Measurements from ENCODE around the gene ASB4.

ASB4 gene

GRCh38 chr7:95471071-95471470, 14.7 kb upstream of the ASB4 start:
- Mint-ChIP-seq H3K27ac (no peak overlapping the region), H3K9me3 (no peaks in the 10 kb centered on the region), H3K4me1 (peaks cover 6% of the 10 kb centered on the region), H3K36me3 (no peaks in the 10 kb centered on the region), H3K27me3 (peaks cover 4% of the 10 kb centered on the region), H3K4me3 (no peak overlapping the region)
- DNase-seq, result no peak
- CTCF ChIA-PET, result no interaction called here

- CTCF ChIA-PET, result no interaction called here
- Mint-ChIP-seq H3K9me3 (no peaks in the 10 kb centered on the region), H3K27ac (no peak overlapping the region), H3K4me1 (peaks cover 6% of the 10 kb centered on the region), H3K36me3 (no peaks in the 10 kb centered on the region), H3K4me3 (no peak overlapping the region), H3K27me3 (peaks cover 4% of the 10 kb centered on the region)
- DNase-seq, result no peak
Measured at GRCh38 chr7:95472581-95473161, 13.1 kb upstream of the ASB4 start.

GRCh38 chr7:95473276-95473985, 12.3 kb upstream of the ASB4 start:
- Mint-ChIP-seq H3K27ac (no peak overlapping the region), H3K36me3 (no peaks in the 10 kb centered on the region), H3K4me3 (no peak overlapping the region), H3K27me3 (peaks cover 4% of the 10 kb centered on the region), H3K4me1 (peaks cover 6% of the 10 kb centered on the region), H3K9me3 (no peaks in the 10 kb centered on the region)
- CTCF ChIA-PET, result no interaction called here
- no peak for DNase-seq

- Mint-ChIP-seq H3K36me3 (no peaks in the 10 kb centered on the region), H3K9me3 (no peaks in the 10 kb centered on the region), H3K4me1 (no peaks in the 10 kb centered on the region), H3K27ac (no peak overlapping the region), H3K4me3 (no peak overlapping the region), H3K27me3 (peaks cover 4% of the 10 kb centered on the region)
- CTCF ChIA-PET, result interaction anchor here (0.7 to 4.8 kb wide), 15 partner anchors 11 to 1039 kb away, joined by 3 to 32 read pairs (median 4); partner anchors contain the start of gene PON3
- DNase-seq, result no peak
Measured at GRCh38 chr7:95476072-95476847, 9.5 kb upstream of the ASB4 start.

DNA sequence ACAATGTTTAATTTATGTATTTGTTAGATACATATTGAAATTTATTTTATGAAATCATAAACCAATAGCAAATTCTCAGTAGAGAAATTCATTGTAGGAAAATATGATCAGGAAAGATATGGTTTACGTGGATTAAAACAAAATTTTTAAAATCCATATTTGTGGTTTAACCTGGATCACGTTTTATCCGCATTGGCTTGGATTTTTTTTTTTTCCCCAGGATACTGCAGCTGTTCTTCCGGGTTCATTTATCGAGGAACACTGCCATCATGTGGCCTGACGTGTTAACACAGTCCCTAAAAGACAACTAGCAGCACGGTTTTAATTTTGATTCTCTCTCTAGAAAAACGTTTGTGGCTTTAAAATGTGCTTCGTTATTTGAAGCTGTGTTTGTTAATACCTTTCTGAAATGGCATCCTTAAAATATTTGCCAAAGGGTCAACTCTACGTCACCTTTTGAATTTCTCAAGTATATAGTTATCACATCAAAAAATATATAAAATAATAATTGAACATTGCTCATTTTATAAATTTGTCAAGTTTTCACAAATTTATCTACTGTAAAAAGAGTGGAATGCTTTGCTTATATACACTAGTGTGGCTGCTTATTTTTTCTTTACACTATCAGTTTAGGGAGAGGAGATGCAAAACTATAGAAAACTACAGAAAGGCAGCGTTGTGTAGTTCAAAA, 8.7 kb upstream of the ASB4 start:
- no peaks in the 10 kb centered on the region for H3K4me1 Mint-ChIP-seq
- DNase-seq, result peak; percentile 66
- no peaks in the 10 kb centered on the region for H3K36me3 Mint-ChIP-seq
- H3K4me3 Mint-ChIP-seq, result no peak overlapping the region
- CTCF ChIA-PET, result interaction anchor here (0.7 to 4.8 kb wide), 17 partner anchors 11 to 1040 kb away, joined by 3 to 32 read pairs (median 4); partner anchors contain the start of gene PON3
- peaks cover 4% of the 10 kb centered on the region for H3K27me3 Mint-ChIP-seq
- H3K27ac Mint-ChIP-seq, result no peak overlapping the region
- H3K9me3 Mint-ChIP-seq, result no peaks in the 10 kb centered on the region

- H3K27ac Mint-ChIP-seq, result no peak overlapping the region
- CTCF ChIA-PET, result interaction anchor here (1.2 to 4.8 kb wide), 6 partner anchors 11 to 1029 kb away, joined by 3 to 32 read pairs (median 18); partner anchors contain the start of gene PON3
- H3K9me3 Mint-ChIP-seq, result no peaks in the 10 kb centered on the region
- no peak overlapping the region for H3K4me3 Mint-ChIP-seq
- peaks cover 12% of the 10 kb centered on the region for H3K27me3 Mint-ChIP-seq
- no peak for DNase-seq
- H3K36me3 Mint-ChIP-seq, result no peaks in the 10 kb centered on the region
- no peaks in the 10 kb centered on the region for H3K4me1 Mint-ChIP-seq
Measured at GRCh38 chr7:95478272-95479037, 7.3 kb upstream of the ASB4 start.

GRCh38 chr7:95479992-95480624, 5.6 kb upstream of the ASB4 start:
- no peak overlapping the region for H3K27ac Mint-ChIP-seq
- CTCF ChIA-PET, result interaction anchor here (0.7 to 2.7 kb wide), 4 partner anchors 10 to 32 kb away, joined by 3 to 9 read pairs (median 6); no protein-coding TSS in a partner anchor
- no peak overlapping the region for H3K4me3 Mint-ChIP-seq
- H3K9me3 Mint-ChIP-seq, result no peaks in the 10 kb centered on the region
- H3K4me1 Mint-ChIP-seq, result no peaks in the 10 kb centered on the region
- no peaks in the 10 kb centered on the region for H3K36me3 Mint-ChIP-seq
- DNase-seq, result no peak
- H3K27me3 Mint-ChIP-seq, result peaks cover 12% of the 10 kb centered on the region

DNA sequence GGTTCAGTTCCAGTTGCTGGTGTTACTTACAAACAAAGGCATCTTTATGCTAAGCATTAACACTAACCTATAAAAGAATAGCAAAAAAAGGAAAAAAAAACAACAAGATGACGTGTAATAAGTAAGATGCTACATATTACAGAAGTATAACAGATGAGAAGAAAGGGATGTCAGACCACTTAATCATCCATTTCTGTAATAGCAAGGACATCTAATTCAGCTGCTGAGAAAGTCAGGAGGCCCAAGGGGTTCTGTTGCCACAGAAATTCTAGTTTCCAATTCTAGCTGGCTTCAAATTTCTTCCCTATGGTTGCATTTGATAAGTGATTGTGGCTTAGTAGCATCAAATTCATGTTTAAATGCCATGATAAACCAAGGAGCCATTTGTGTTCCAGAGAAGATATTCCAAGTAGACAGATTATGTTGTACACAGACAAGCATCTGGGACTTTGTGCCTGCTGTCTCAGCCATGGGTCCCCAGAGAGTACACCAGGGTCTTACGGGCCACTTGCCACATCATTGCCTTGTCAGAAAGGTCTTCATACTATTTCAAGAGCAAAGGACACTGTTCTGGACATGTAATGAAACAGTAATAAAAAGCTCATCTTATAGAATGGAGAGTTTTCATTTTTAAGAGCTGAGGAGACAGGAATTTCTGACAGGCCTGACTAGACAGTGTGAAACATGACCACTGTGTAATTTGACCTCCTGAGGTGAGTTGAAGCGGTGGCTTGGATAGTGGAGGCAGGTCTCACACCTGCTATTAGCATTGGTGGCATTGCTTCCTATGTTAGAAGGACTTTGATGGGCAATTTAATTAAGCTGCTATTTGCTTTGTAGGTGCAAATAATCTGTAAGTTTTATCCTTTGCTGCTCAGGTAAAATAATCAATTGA, 4.2 kb upstream of the ASB4 start:
- DNase-seq, result no peak
- Mint-ChIP-seq H3K27ac (no peak overlapping the region), H3K4me1 (no peaks in the 10 kb centered on the region), H3K27me3 (peaks cover 12% of the 10 kb centered on the region), H3K36me3 (no peaks in the 10 kb centered on the region), H3K4me3 (no peak overlapping the region), H3K9me3 (no peaks in the 10 kb centered on the region)
- CTCF ChIA-PET, result interaction anchor here (2.2 to 2.7 kb wide), 2 partner anchors 9 to 30 kb away, joined by 7 to 9 read pairs; no protein-coding TSS in a partner anchor

DNA sequence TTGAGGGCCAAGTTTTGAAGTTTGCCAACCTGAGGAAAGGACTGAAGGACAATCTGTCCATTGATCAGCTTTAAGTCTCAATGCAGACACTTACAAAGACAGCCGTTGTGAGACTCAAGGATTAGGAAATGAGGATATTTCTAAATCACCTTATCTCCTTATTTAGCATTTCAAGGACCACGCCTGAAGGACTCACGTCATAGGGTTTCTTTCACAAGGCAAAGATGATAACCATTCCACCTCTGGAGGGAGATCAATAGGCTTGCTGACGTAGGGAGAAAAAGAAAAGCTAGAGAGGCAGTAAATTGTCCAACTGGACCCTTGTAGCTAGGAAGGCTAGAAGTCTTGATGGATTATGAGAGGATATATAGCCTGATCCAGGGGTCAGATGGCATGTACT, 3.3 kb upstream of the ASB4 start:
- CTCF ChIA-PET, result interaction anchor here (2.7 kb wide), 1 partner anchor 8 kb away, joined by 9 read pairs; no protein-coding TSS in a partner anchor
- no peak for DNase-seq
- Mint-ChIP-seq H3K27me3 (peaks cover 12% of the 10 kb centered on the region), H3K36me3 (no peaks in the 10 kb centered on the region), H3K4me1 (no peaks in the 10 kb centered on the region), H3K9me3 (no peaks in the 10 kb centered on the region), H3K27ac (no peak overlapping the region), H3K4me3 (no peak overlapping the region)

- peaks cover 14% of the 10 kb centered on the region for H3K27me3 Mint-ChIP-seq
- no peaks in the 10 kb centered on the region for H3K36me3 Mint-ChIP-seq
- H3K27ac Mint-ChIP-seq, result no peak overlapping the region
- no peaks in the 10 kb centered on the region for H3K4me1 Mint-ChIP-seq
- H3K9me3 Mint-ChIP-seq, result no peaks in the 10 kb centered on the region
- DNase-seq, result no peak
- CTCF ChIA-PET, result interaction anchor here (0.6 to 5.7 kb wide), 3 partner anchors 9 to 31 kb away, joined by 3 to 32 read pairs (median 9); no protein-coding TSS in a partner anchor
- H3K4me3 Mint-ChIP-seq, result no peak overlapping the region
Measured at GRCh38 chr7:95490231-95490762, 4.6 kb downstream of the ASB4 start.

GRCh38 chr7:95491201-95491600, 5.5 kb downstream of the ASB4 start:
- CTCF ChIA-PET, result interaction anchor here (0.6 to 5.7 kb wide), 4 partner anchors 10 to 30 kb away, joined by 3 to 32 read pairs (median 6); no protein-coding TSS in a partner anchor
- no peaks in the 10 kb centered on the region for H3K9me3 Mint-ChIP-seq
- no peak overlapping the region for H3K27ac Mint-ChIP-seq
- no peak for DNase-seq
- H3K27me3 Mint-ChIP-seq, result peaks cover 17% of the 10 kb centered on the region
- no peak overlapping the region for H3K4me3 Mint-ChIP-seq
- H3K36me3 Mint-ChIP-seq, result no peaks in the 10 kb centered on the region
- no peaks in the 10 kb centered on the region for H3K4me1 Mint-ChIP-seq
